GM12801 (cell line): ENCODE results near the gene PRMT3.

Experiments
- TF ChIP-seq, protein P1 (sequence below): IDR thresholded peaks from one replicate; pipeline ENCODE4 v1.5.1; 2011; ENCODE audit warnings: control low read depth; ENCODE audit not compliant: insufficient read length; ENCODE audit errors: extremely low read depth

Gene PRMT3

DNA sequence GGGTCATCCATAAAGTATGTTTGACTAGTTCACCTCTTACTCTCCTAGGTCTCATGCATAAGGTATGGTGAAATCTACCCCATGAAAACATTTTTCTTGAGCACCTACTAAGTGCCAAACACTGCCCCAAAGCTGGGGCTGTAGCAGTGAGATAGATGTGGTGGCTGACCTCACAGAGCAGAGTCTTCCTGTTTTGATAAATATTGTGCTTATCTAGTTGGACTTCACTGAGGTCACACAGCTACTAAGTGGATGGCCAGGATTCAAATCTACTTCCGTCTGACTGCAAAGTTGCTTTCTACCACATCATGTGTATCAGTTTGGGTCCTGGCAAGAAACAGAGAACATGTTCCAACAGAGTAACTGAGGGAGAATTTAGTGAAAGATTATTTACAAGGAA, 30.4 kb upstream of the PRMT3 start:
- TF ChIP-seq, protein P1, sequence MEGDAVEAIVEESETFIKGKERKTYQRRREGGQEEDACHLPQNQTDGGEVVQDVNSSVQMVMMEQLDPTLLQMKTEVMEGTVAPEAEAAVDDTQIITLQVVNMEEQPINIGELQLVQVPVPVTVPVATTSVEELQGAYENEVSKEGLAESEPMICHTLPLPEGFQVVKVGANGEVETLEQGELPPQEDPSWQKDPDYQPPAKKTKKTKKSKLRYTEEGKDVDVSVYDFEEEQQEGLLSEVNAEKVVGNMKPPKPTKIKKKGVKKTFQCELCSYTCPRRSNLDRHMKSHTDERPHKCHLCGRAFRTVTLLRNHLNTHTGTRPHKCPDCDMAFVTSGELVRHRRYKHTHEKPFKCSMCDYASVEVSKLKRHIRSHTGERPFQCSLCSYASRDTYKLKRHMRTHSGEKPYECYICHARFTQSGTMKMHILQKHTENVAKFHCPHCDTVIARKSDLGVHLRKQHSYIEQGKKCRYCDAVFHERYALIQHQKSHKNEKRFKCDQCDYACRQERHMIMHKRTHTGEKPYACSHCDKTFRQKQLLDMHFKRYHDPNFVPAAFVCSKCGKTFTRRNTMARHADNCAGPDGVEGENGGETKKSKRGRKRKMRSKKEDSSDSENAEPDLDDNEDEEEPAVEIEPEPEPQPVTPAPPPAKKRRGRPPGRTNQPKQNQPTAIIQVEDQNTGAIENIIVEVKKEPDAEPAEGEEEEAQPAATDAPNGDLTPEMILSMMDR, result no peak

DNA sequence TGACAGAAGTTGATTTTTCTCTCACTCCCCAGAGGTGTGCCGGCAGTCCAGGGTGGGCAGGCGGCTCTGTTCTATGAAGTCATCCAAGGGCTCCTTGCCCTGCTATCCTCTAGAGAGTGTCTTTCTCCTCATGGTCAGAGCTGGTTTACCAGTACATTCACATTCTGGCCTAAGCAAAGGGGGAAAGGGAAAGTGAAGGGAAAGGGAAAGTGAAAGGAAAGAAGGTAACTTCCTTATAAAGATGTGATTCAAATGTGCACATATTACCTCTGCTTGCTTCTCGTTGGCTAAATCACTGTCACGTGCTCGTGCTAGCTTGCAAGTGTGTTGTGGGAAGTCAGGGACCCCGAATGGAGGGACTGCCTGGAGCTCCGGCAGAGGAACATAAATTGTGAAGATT, 26.9 kb upstream of the PRMT3 start:
- TF ChIP-seq, protein P1, result no peak

DNA sequence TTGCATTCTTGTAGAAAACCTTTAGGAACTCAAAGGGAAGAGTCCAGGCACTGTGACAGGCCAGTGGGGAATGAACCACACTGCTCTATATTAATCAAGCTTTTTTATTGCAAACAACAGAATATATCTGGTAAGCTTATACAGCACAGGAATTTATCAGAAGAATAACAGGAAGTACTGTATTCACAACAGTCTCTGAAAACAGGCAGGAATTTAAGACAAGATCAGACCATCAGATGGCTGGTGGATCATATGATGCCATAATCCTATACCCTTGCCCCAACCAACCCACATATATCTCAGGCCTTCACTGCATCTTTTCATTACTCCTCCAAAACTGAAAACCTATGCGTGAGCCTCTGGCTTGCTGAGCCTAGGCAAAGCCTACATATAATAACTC, 25.0 kb upstream of the PRMT3 start:
- TF ChIP-seq, protein P1, result no peak

DNA sequence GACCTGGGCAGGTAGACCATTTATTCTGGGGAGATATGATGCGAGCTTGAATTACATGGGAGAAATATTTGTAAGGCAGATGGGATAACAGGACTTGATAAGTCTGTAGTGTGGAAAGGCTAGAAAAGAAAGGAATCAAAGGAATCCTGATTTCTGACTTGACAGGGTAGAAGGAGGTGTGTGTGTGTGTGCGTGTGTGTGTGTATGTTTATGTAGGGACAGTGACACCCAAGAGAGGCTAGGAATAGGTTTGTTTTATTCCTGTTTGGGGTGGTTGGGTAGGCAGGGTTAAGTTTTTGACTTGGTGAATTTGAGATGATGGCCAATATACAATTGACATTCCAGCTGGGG, 24.4 kb upstream of the PRMT3 start:
- TF ChIP-seq, protein P1, result no peak

DNA sequence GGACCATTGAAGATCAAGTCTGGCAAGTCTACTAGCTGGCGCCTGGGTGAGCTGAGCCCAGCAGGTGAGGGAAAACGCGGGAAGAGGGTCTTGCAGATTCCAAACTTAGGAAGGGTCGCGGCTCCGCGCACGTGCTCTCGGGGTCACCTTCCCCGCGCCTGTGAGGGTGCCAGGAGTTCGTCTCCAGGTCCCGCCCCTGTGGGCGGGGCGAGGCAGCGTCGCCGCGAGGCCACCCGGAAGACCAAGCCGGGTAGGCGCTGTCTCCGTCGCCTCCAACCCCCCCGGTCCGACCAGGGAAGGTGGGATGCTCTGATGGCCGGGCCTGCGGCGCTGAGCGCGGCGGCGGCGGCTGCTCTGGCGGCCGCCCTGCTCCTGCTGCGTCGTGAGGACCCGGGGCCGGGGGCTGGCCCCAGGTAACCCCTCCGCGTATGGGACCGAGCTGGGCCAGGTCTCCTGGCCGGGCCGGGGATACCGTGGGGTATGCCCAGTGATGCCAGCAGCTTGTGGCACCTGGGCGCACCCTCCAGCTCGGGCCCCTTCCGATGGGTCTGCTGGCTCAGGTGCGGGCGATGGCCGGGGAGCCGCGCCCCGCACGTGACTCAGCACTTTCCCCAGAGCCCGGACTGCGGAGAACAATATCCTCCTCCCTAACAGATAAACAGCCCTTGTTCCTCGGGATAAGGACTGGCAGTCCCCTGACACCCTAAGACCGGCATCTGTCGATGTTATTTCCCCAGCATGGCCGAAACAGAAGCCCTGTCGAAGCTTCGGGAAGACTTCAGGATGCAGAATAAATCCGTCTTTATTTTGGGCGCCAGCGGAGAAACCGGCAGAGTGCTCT, 23.8 kb upstream of the PRMT3 start, which contains the start of gene HTATIP2:
HTATIP2 (plus strand) TSS at position 215 of the 841 bp plus-strand sequence; CDS start at position 739, 524 bp downstream.
- TF ChIP-seq, protein P1, result no peak

DNA sequence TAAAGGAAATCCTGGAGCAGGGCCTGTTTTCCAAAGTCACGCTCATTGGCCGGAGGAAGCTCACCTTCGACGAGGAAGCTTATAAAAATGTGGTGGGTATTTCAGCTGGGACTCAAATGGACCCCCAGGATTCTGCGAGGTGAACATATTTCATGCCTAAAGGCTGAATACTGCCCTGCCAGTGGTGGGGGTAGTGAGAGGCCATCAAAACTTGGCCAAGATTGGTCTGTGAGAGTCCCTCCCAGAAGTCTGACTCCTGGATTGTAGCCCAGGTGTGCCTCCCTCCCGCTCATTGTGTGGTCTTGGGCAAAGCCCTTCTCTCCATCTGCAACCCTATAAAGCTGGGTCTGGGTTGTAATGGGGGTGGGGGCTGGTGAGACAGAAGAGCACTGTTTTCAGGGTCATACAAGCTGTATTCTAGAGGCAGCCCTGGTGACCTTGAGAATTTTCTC, 23.1 kb upstream of the PRMT3 start:
- TF ChIP-seq, protein P1, result no peak

DNA sequence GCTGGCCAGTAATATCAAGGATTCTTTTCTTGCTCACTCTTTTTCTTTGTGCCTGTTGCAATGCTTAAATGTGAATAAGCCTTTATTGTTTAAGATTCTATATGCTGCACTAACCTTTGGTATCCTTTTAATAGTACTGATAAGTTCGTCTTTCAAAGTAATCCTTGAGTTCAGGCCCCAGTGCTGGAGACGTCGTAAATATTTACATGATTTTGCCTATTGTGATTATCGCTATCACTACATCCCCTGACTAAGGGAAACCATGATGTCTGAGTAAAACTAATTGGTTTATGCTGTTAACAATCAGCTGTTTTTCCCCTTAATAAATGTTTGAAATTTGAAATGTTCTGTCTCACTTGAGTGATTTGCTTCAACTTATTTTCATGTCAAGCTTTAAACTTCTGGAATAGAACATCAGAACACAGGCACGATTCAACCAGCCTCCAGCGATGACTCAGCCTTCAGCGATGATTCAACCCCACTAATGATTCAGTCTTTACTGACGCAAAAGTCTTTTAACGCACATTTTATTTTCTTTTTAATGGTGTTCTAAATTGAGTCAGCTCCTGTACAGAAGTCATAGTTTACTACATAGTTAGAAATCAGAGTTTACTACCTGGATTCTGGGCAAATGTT, 20.1 kb upstream of the PRMT3 start:
- TF ChIP-seq, protein P1, result no peak
